ENCODE results near the gene CHMP2A.

CHMP2A gene

GRCh38 chr19:58553799-58554493 is 959 bp downstream of the CHMP2A start:
- Mint-ChIP-seq H3K9me3 (no peaks in the 10 kb centered on the region), H3K27me3 (ENCODE audit: low read depth) (no peaks in the 10 kb centered on the region), H3K4me3 (peak overlapping the region; percentile 96), H3K27ac (peak overlapping the region; percentile 99), H3K4me1 (ENCODE audit: low read depth) (peaks cover 35% of the 10 kb centered on the region), H3K36me3 (ENCODE audit: low read depth) (peaks cover 80% of the 10 kb centered on the region)
- DNase-seq (ENCODE audit: low spot score), result peak; percentile 3

DNA sequence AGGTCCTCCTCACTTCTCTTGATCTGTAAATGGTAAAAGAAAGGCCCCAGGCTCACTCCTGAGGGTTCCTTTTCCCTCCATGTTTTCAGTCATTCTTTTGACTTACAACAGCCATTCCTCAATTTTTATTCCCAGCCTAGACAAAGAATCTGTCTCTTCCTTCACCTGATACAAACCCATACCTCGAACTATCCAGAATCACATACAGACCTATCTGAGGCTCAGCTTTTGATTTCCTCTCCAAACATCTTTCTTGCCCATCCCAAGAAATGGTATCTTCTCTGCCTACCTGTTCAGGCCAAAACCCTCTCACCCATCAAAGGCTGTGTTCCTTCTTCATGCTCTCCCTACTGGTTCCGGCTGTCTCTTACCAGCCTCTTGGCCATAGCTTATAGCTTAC is 2.2 kb downstream of the CHMP2A start:
- H3K4me1 Mint-ChIP-seq (ENCODE audit: low read depth), result peaks cover 35% of the 10 kb centered on the region
- H3K4me3 Mint-ChIP-seq, result no peak overlapping the region
- peak overlapping the region; percentile 27 for H3K27ac Mint-ChIP-seq
- no peaks in the 10 kb centered on the region for H3K27me3 Mint-ChIP-seq (ENCODE audit: low read depth)
- DNase-seq (ENCODE audit: low spot score), result no peak
- no peaks in the 10 kb centered on the region for H3K9me3 Mint-ChIP-seq
- peaks cover 84% of the 10 kb centered on the region for H3K36me3 Mint-ChIP-seq (ENCODE audit: low read depth)

DNA sequence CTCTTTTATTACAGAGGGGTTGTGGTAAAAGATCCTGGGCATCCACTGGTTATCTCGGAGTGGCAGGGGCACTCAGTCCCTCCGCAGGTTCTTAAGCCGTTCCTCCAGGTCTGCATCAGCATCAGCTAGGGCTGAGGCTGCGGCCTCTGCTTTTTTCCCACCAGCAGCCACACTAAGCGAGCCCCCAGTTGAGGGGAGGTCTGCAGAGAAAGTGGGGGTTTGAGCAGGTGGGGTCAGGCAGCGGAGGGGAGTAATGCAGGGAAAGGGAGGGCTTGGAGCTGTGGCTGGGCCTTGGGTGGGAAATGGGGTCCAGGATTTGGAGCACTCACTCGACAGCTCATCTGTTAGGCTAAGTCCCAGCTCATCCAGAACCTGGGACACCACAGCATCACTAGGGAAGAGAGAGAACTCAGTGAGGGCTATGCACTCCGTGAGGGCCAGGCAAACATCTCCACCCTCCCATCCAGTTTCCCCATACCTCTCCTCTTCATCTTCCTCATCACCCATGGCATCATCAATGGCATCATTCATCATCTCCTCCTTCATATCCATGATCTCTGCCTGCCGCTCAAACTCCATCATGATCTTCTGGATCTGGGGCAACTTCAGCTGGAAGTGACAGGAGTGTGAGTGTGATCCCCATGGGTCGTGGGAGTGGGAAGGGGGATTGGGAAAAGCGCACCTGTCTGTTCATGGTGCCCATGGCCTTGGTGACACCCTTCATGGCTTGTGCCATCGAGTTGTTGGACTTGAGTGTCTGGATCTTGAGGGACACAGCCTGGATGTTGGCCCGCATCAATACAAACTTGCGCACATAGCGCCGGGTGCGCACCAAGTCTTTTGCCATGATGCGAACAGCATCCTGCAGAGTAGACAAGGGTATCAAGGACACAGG is 3.1 kb downstream of the CHMP2A start:
- H3K27ac Mint-ChIP-seq, result no peak overlapping the region
- no peak for DNase-seq (ENCODE audit: low spot score)
- peaks cover 81% of the 10 kb centered on the region for H3K36me3 Mint-ChIP-seq (ENCODE audit: low read depth)
- H3K27me3 Mint-ChIP-seq (ENCODE audit: low read depth), result no peaks in the 10 kb centered on the region
- H3K9me3 Mint-ChIP-seq, result no peaks in the 10 kb centered on the region
- H3K4me1 Mint-ChIP-seq (ENCODE audit: low read depth), result peaks cover 30% of the 10 kb centered on the region
- no peak overlapping the region for H3K4me3 Mint-ChIP-seq

DNA sequence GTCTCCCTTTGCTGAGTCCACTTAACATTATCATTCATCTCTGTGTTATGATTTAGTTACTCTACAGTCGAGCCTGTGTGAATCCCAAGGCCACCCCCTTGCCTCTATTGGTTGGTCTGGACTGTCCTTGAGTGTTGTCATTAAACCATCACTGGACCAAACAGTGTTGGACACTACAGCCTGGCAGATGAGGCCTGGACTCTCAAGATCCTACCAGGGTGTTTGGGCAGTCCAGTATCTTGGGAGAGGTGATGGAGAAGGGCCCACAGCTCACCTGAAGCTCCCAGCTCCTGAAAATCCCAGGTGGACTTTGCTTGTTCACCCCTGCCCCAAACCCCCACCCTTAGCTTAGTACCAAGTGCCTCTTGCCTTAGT is 3.8 kb downstream of the CHMP2A start:
- no peak for DNase-seq (ENCODE audit: low spot score)
- Mint-ChIP-seq H3K36me3 (ENCODE audit: low read depth) (peaks cover 81% of the 10 kb centered on the region), H3K27me3 (ENCODE audit: low read depth) (no peaks in the 10 kb centered on the region), H3K9me3 (no peaks in the 10 kb centered on the region), H3K27ac (peak overlapping the region; percentile 18), H3K4me1 (ENCODE audit: low read depth) (peaks cover 32% of the 10 kb centered on the region), H3K4me3 (no peak overlapping the region)

DNA sequence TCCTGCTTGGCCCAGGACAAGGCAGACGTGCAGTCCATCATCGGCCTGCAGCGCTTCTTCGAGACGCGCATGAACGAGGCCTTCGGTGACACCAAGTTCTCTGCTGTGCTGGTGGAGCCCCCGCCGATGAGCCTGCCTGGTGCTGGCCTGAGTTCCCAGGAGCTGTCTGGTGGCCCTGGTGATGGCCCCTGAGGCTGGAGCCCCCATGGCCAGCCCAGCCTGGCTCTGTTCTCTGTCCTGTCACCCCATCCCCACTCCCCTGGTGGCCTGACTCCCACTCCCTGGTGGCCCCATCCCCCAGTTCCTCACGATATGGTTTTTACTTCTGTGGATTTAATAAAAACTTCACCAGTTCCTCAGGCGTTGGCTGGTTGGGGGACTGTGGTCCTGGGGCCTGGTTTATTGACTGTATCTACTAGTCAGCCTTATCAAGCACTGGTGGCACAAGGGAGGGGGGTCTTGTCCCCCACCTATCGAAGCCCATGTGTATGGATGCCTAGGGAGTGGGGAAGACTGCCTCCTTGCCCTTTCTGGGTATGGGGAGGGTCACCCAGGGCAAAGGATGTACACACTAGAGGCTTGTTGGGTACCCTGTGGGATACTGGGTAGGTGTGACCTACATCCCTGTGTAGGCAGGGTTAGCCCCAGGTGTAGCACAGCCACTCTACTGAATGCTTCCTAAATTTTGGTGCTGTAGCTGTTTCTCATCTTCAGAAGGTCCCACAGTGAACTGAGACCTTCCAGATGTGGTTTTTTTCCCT is 4.4 kb downstream of the CHMP2A start:
- peaks cover 36% of the 10 kb centered on the region for H3K4me1 Mint-ChIP-seq (ENCODE audit: low read depth)
- peak overlapping the region; percentile 18 for H3K27ac Mint-ChIP-seq
- no peak overlapping the region for H3K4me3 Mint-ChIP-seq
- H3K27me3 Mint-ChIP-seq (ENCODE audit: low read depth), result no peaks in the 10 kb centered on the region
- H3K9me3 Mint-ChIP-seq, result no peaks in the 10 kb centered on the region
- no peak for DNase-seq (ENCODE audit: low spot score)
- H3K36me3 Mint-ChIP-seq (ENCODE audit: low read depth), result peaks cover 85% of the 10 kb centered on the region

- Mint-ChIP-seq H3K9me3 (no peaks in the 10 kb centered on the region), H3K4me3 (no peak overlapping the region), H3K27ac (no peak overlapping the region), H3K4me1 (ENCODE audit: low read depth) (peaks cover 31% of the 10 kb centered on the region), H3K36me3 (ENCODE audit: low read depth) (peaks cover 85% of the 10 kb centered on the region), H3K27me3 (ENCODE audit: low read depth) (no peaks in the 10 kb centered on the region)
- no peak for DNase-seq (ENCODE audit: low spot score)
Measured at GRCh38 chr19:58549664-58550361, 5.1 kb downstream of the CHMP2A start.

DNA sequence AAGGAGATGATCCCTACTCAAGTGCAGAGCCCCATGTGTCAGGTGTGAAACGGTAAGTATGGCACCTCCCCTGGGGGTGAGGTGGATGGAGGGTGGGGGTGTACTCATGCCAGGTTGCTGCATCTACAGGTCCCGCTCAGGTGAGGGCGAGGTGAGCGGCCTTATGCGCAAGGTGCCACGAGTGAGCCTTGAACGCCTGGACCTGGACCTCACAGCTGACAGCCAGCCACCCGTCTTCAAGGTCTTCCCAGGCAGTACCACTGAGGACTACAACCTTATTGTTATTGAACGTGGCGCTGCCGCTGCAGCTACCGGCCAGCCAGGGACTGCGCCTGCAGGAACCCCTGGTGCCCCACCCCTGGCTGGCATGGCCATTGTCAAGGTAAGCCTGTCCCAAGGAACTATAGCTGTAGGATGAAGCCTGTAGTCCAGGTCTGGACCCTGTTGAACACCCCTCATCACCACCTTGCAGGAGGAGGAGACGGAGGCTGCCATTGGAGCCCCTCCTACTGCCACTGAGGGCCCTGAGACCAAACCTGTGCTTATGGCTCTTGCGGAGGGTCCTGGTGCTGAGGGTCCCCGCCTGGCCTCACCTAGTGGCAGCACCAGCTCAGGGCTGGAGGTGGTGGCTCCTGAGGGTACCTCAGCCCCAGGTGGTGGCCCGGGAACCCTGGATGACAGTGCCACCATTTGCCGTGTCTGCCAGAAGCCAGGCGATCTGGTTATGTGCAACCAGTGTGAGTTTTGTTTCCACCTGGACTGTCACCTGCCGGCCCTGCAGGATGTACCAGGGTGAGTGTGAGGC is 5.8 kb downstream of the CHMP2A start:
- peaks cover 30% of the 10 kb centered on the region for H3K4me1 Mint-ChIP-seq (ENCODE audit: low read depth)
- DNase-seq (ENCODE audit: low spot score), result no peak
- no peak overlapping the region for H3K4me3 Mint-ChIP-seq
- no peaks in the 10 kb centered on the region for H3K27me3 Mint-ChIP-seq (ENCODE audit: low read depth)
- H3K9me3 Mint-ChIP-seq, result no peaks in the 10 kb centered on the region
- H3K27ac Mint-ChIP-seq, result no peak overlapping the region
- H3K36me3 Mint-ChIP-seq (ENCODE audit: low read depth), result peaks cover 81% of the 10 kb centered on the region

- H3K4me3 Mint-ChIP-seq, result no peak overlapping the region
- H3K36me3 Mint-ChIP-seq (ENCODE audit: low read depth), result peaks cover 71% of the 10 kb centered on the region
- no peak for DNase-seq (ENCODE audit: low spot score)
- peaks cover 27% of the 10 kb centered on the region for H3K4me1 Mint-ChIP-seq (ENCODE audit: low read depth)
- H3K27ac Mint-ChIP-seq, result no peak overlapping the region
- no peaks in the 10 kb centered on the region for H3K9me3 Mint-ChIP-seq
- peaks cover 7% of the 10 kb centered on the region for H3K27me3 Mint-ChIP-seq (ENCODE audit: low read depth)
Measured at GRCh38 chr19:58547323-58548312, 7.3 kb downstream of the CHMP2A start.

DNA sequence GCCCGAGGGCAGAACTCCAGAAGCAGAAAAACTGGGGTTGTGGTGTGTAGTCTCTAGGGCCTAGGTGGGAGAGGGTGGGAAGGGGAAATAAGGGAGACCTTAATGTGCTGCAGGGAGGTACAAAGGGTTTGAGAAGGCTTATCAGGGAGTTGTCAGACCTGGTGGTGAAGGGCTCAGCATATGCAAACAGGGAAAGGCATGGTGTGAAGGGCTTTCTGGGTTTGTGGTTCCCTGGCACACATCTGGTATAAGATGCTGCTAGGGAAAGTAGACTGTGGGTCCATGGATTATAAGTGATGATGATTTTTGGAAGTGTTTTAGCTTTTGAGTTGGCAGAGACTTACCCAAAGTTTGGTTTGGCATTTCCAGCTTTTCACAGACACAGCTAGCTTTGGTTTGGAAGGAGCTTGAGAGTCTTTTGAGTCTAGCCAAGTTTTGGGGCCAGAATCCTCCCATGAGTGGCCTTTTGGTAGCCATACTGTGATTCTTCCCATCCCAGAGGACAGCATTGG is 8.8 kb downstream of the CHMP2A start:
- DNase-seq (ENCODE audit: low spot score), result no peak
- Mint-ChIP-seq H3K27ac (peak overlapping the region; percentile 86), H3K36me3 (ENCODE audit: low read depth) (peaks cover 55% of the 10 kb centered on the region), H3K4me3 (peak overlapping the region; percentile 97), H3K4me1 (ENCODE audit: low read depth) (peaks cover 22% of the 10 kb centered on the region), H3K27me3 (ENCODE audit: low read depth) (peaks cover 9% of the 10 kb centered on the region), H3K9me3 (no peaks in the 10 kb centered on the region)

GRCh38 chr19:58545286-58546018 is 9.5 kb downstream of the CHMP2A start:
- no peak for DNase-seq (ENCODE audit: low spot score)
- H3K4me3 Mint-ChIP-seq, result peak overlapping the region; percentile 97
- peak overlapping the region; percentile 86 for H3K27ac Mint-ChIP-seq
- peaks cover 22% of the 10 kb centered on the region for H3K4me1 Mint-ChIP-seq (ENCODE audit: low read depth)
- no peaks in the 10 kb centered on the region for H3K9me3 Mint-ChIP-seq
- H3K27me3 Mint-ChIP-seq (ENCODE audit: low read depth), result peaks cover 11% of the 10 kb centered on the region
- peaks cover 49% of the 10 kb centered on the region for H3K36me3 Mint-ChIP-seq (ENCODE audit: low read depth)

DNA sequence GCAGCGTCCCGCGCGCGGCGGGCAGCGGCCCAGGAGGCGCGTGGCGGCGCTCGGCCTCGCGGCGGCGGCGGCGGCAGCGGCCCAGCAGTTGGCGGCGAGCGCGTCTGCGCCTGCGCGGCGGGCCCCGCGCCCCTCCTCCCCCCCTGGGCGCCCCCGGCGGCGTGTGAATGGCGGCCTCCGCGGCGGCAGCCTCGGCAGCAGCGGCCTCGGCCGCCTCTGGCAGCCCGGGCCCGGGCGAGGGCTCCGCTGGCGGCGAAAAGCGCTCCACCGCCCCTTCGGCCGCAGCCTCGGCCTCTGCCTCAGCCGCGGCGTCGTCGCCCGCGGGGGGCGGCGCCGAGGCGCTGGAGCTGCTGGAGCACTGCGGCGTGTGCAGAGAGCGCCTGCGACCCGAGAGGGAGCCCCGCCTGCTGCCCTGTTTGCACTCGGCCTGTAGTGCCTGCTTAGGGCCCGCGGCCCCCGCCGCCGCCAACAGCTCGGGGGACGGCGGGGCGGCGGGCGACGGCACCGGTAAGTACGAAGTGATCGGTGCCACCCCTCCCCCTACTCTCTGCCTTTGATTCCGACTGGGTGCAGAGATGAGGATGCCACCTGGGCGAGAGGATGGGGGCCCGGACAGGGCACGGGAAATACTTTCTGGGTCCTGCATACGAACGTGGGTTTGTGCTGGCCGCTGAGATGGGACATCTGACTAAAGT is 10.2 kb downstream of the CHMP2A start:
- no peak for DNase-seq (ENCODE audit: low spot score)
- Mint-ChIP-seq H3K36me3 (ENCODE audit: low read depth) (peaks cover 45% of the 10 kb centered on the region), H3K4me3 (peak overlapping the region; percentile 97), H3K4me1 (ENCODE audit: low read depth) (peaks cover 22% of the 10 kb centered on the region), H3K27me3 (ENCODE audit: low read depth) (peaks cover 17% of the 10 kb centered on the region), H3K27ac (peak overlapping the region; percentile 98), H3K9me3 (no peaks in the 10 kb centered on the region)

All from T-helper 2 cell treated with Interferon-gamma antibody and Interleukin-4, amounts not matched to agents 5 μg/mL and 100 μg/mL, for 36 hours (primary cell).